Caco-2 (cell line): Measurements from ENCODE around the gene CHD1L. TPM values are rescaled to one million over a fixed set of nuclear protein-coding genes. Genes with fewer than 3 reads are reported as not detected.

Experiments used
- BruUV-seq: library from RNA; stranded (reverse); fragments of 400-500 nt; replicated peaks from 2 replicates; lab custom pipeline; 2021; lab: Mats Ljungman, UMichigan
- CTCF ChIA-PET: fragments of 300-600 bp; sonication (Branson Sonifier 250); formaldehyde crosslinking; loops from one replicate; lab custom pipeline; 2022; ENCODE audit warnings: antibody characterized with exemption; lab: Charles Lee
- POLR2A ChIA-PET: fragments of 300-600 bp; sonication (Branson Sonifier 250); formaldehyde crosslinking; loops from one replicate; lab custom pipeline; 2022; ENCODE audit warnings: antibody characterized with exemption; lab: Charles Lee
- DNase-seq, 2 experiments: peaks; one replicate each; pipeline versions ENCODE4 v3.0.0 to v3.0.0-alpha.2; 2020 to 2022
- H3K27me3 ChIP-seq: replicated peaks from 2 replicates; pipeline ENCODE4 v1.6.0; 2011; ENCODE audit warnings: low read length; ENCODE audit not compliant: control insufficient read depth, insufficient read depth
- H3K36me3 ChIP-seq: 2 replicates; pipeline ENCODE4 v1.5.1; 2011; ENCODE audit warnings: low read length; ENCODE audit not compliant: control insufficient read depth, insufficient read depth
- H3K4me1 ChIP-seq: fragments of 250-450 bp; sonication (Bioruptor Pico); 2 replicates; pipeline ENCODE4 v1.5.1; 2020; ENCODE audit warnings: mild to moderate bottlenecking
- H3K4me3 ChIP-seq: 2 replicates; pipeline ENCODE4 v1.5.1; 2011; ENCODE audit warnings: low read depth, mild to moderate bottlenecking, control low read depth, low read length
- H3K9me3 ChIP-seq: fragments of 250-450 bp; sonication (Bioruptor Pico); 2 replicates; pipeline ENCODE4 v1.5.1; 2020; ENCODE audit warnings: mild to moderate bottlenecking, moderate library complexity
- H3K27ac Mint-ChIP-seq: one replicate; pipeline ENCODE4 v1.8.0; 2022; ENCODE audit warnings: mixed read lengths; ENCODE audit not compliant: unreplicated experiment
- H3K27me3 Mint-ChIP-seq: one replicate; pipeline ENCODE4 v1.8.0; 2022; ENCODE audit warnings: mixed read lengths; ENCODE audit not compliant: insufficient read depth, unreplicated experiment
- H3K36me3 Mint-ChIP-seq: one replicate; pipeline ENCODE4 v1.8.0; 2022; ENCODE audit warnings: mild to moderate bottlenecking, mixed read lengths; ENCODE audit not compliant: insufficient read depth, unreplicated experiment
- H3K4me1 Mint-ChIP-seq: one replicate; pipeline ENCODE4 v1.8.0; 2022; ENCODE audit warnings: low read depth, mixed read lengths; ENCODE audit not compliant: unreplicated experiment
- H3K4me3 Mint-ChIP-seq: one replicate; pipeline ENCODE4 v1.8.0; 2022; ENCODE audit warnings: mild to moderate bottlenecking, moderate library complexity, mixed read lengths; ENCODE audit not compliant: unreplicated experiment
- H3K9me3 Mint-ChIP-seq: one replicate; pipeline ENCODE4 v1.8.0; 2022; ENCODE audit warnings: mixed read lengths; ENCODE audit not compliant: unreplicated experiment
- intact Hi-C: fragments of 100-400 bp; cut with micrococcal nuclease; formaldehyde crosslinking; loops from one replicate; pipeline ENCODE4 v1.10.0; 2022; ENCODE audit not compliant: unreplicated experiment
- total RNA-seq: library from RNA; stranded (reverse); gene quantifications from 2 replicates; pipeline ENCODE4 v1.2.3, GENCODE V29; 2022
- TF ChIP-seq, protein P1 (sequence below), 2 experiments: fragments of 200-600 bp in 1 of 2; IDR thresholded peaks; 1 replicate in 1 of 2; 2 replicates in 1 of 2; pipeline versions ENCODE4 v1.5.1 to v1.8.0; 2011 to 2022; ENCODE audit warnings: antibody characterized with exemption in 1 of 2, control low read depth in 1 of 2, inconsistent platforms in 1 of 2, low read depth in 1 of 2, low read length in 1 of 2, mild to moderate bottlenecking in 1 of 2, moderate library complexity in 1 of 2; ENCODE audit not compliant: insufficient read depth in 1 of 2, severe bottlenecking in 1 of 2, unreplicated experiment in 1 of 2

The CHD1L gene
- total RNA-seq, 1 experiment from 2014 or later = 56.2 TPM

DNA sequence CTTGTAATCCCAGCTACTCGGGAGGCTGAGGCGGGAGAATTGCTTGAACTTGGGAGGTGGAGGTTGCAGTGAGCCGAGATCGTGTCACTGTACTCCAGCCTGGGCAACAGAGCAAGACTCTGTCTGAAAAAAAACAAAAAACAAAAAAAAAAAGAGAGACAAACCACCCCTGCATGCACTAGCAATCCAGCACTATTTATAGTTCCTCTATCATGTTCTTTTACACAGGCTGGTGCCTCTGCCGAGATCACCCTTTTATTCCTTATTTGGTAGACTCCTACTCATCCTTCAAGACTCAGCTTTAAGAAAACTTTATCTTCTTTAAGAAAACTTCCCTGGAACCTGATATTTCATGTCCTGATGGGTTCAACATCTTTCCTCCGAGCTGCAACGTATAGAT lies 28.2 kb upstream of the CHD1L start:
- H3K4me1 ChIP-seq = peaks cover 51% of the 10 kb centered on the region
- H3K36me3 Mint-ChIP-seq = no peaks in the 10 kb centered on the region
- H3K27me3 ChIP-seq = no peaks in the 10 kb centered on the region
- TF ChIP-seq, protein P1, sequence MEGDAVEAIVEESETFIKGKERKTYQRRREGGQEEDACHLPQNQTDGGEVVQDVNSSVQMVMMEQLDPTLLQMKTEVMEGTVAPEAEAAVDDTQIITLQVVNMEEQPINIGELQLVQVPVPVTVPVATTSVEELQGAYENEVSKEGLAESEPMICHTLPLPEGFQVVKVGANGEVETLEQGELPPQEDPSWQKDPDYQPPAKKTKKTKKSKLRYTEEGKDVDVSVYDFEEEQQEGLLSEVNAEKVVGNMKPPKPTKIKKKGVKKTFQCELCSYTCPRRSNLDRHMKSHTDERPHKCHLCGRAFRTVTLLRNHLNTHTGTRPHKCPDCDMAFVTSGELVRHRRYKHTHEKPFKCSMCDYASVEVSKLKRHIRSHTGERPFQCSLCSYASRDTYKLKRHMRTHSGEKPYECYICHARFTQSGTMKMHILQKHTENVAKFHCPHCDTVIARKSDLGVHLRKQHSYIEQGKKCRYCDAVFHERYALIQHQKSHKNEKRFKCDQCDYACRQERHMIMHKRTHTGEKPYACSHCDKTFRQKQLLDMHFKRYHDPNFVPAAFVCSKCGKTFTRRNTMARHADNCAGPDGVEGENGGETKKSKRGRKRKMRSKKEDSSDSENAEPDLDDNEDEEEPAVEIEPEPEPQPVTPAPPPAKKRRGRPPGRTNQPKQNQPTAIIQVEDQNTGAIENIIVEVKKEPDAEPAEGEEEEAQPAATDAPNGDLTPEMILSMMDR (IDR thresholded peaks at IDR 0.05; ENCODE audit: insufficient read depth in 1 of 2, low read depth in 1 of 2, low read length in 1 of 2, severe bottlenecking in 1 of 2, unreplicated experiment in 1 of 2) = no peak
- H3K27me3 Mint-ChIP-seq = no peaks in the 10 kb centered on the region
- DNase-seq = no peak
- H3K4me3 Mint-ChIP-seq = no peak overlapping the region
- no peaks in the 10 kb centered on the region for H3K9me3 Mint-ChIP-seq
- intact Hi-C loops = no loop called here
- BruUV-seq = no TSS peak
- no peak overlapping the region for H3K4me3 ChIP-seq
- CTCF ChIA-PET = no interaction called here
- POLR2A ChIA-PET = no interaction called here
- H3K36me3 ChIP-seq = peaks cover 2% of the 10 kb centered on the region; the same call in 1 of the 2 replicates
- peaks cover 42% of the 10 kb centered on the region for H3K4me1 Mint-ChIP-seq
- no peak overlapping the region for H3K27ac Mint-ChIP-seq
- H3K9me3 ChIP-seq = no peaks in the 10 kb centered on the region

DNA sequence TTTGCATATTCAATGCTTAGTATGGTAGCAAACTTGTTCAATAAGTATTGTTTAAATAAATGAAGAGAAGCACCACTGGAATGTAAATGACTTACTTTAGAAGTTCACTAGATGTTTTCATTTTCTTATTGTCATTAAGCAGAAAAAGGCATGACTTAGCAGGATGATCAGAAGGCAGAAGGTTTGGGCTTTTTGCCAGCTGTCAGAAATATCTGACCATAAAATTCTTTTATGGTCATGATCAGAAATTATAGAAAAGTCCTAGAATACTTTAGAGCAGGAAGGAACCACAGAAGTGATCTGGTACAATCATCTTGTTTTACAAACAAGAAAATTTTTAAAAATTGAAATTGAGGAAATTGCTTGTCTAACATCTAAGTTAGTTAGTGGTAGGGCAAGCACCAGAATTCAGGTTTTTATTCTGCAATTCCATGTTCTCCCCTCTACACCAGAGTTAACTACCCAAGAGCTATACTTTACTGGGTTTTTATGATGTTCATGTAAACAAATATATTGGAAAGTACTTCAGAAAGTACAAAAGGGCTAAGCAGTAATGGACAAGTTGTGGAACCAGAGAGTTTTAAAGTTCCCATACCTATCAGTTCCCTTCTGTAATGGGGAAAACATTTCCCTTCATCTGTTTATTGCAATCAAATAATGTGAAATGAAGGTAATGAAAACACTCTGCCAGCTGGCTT lies 27.5 kb upstream of the CHD1L start:
- no peaks in the 10 kb centered on the region for H3K27me3 ChIP-seq
- Mint-ChIP-seq H3K4me3 (no peak overlapping the region), H3K36me3 (no peaks in the 10 kb centered on the region), H3K27me3 (no peaks in the 10 kb centered on the region), H3K4me1 (peaks cover 42% of the 10 kb centered on the region), H3K27ac (no peak overlapping the region), H3K9me3 (no peaks in the 10 kb centered on the region)
- POLR2A ChIA-PET = no interaction called here
- CTCF ChIA-PET = no interaction called here
- H3K9me3 ChIP-seq = no peaks in the 10 kb centered on the region
- intact Hi-C loops = no loop called here
- no TSS peak for BruUV-seq
- H3K4me3 ChIP-seq = no peak overlapping the region
- peaks cover 47% of the 10 kb centered on the region for H3K4me1 ChIP-seq
- peaks cover 2% of the 10 kb centered on the region; the same call in 1 of the 2 replicates for H3K36me3 ChIP-seq
- no peak for DNase-seq
- TF ChIP-seq, protein P1 (IDR thresholded peaks at IDR 0.05; ENCODE audit: insufficient read depth in 1 of 2, low read depth in 1 of 2, low read length in 1 of 2, severe bottlenecking in 1 of 2, unreplicated experiment in 1 of 2) = no peak

DNA sequence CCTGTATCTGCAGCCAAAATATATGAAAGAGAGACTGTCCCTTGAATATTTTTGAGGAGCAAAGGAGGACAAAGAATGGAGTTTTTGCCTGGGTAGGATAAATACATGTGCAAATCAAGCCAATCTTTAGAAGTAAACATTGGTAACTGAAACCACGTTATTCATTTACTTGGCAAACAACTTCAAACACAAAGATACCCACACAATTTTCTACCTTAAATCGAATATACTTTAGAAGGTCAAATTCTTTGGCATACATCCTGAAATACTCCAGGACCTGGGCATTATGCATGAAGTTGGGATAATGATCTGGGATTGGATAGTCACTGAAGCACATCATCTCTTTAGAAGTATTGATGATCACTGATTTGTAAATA lies 27.0 kb upstream of the CHD1L start:
- Mint-ChIP-seq H3K27me3 (no peaks in the 10 kb centered on the region), H3K36me3 (no peaks in the 10 kb centered on the region), H3K27ac (no peak overlapping the region), H3K4me3 (no peak overlapping the region), H3K9me3 (no peaks in the 10 kb centered on the region), H3K4me1 (peaks cover 42% of the 10 kb centered on the region)
- Histone ChIP-seq H3K4me3 (no peak overlapping the region), H3K4me1 (peaks cover 42% of the 10 kb centered on the region), H3K36me3 (peaks cover 2% of the 10 kb centered on the region; the same call in 1 of the 2 replicates), H3K27me3 (no peaks in the 10 kb centered on the region), H3K9me3 (no peaks in the 10 kb centered on the region)
- intact Hi-C loops = no loop called here
- no TSS peak for BruUV-seq
- no peak for DNase-seq
- TF ChIP-seq, protein P1 (IDR thresholded peaks at IDR 0.05; ENCODE audit: insufficient read depth in 1 of 2, low read depth in 1 of 2, low read length in 1 of 2, severe bottlenecking in 1 of 2, unreplicated experiment in 1 of 2) = no peak
- CTCF ChIA-PET = no interaction called here
- POLR2A ChIA-PET = no interaction called here
